ENCODE results near the gene ITPKB.

Gene ITPKB

GRCh38 chr1:226586650-226587422 lies 152.2 kb downstream of the ITPKB start:
- in situ Hi-C loops (cut with MboI; ENCODE audit: low sequenced_read_pairs): no loop called here

GRCh38 chr1:226586116-226586515 lies 153.0 kb downstream of the ITPKB start:
- in situ Hi-C loops (cut with MboI; ENCODE audit: low sequenced_read_pairs): no loop called here

- in situ Hi-C loops (cut with MboI; ENCODE audit: low sequenced_read_pairs): no loop called here
These were observed 154.9 kb downstream of the ITPKB start for GRCh38 chr1:226584164-226584563.

- in situ Hi-C loops (cut with MboI; ENCODE audit: low sequenced_read_pairs): no loop called here
These were observed 156.1 kb downstream of the ITPKB start for GRCh38 chr1:226582966-226583365.

Data from HL-60/S4 treated with phorbol 12-myristate 13-acetate at 8.2 ng/mL for 4 days and 3 days (cell line).